Liver (tissue), 9 donors: ENCODE results near the gene CFAP65. TPM values are rescaled to one million over a fixed set of nuclear protein-coding genes. Genes with fewer than 3 reads are reported as not detected.

Experiments
- DNase-seq: peaks from one replicate; pipeline ENCODE4 v3.0.0-alpha.2; 2017; ENCODE audit warnings: low spot score
- H3K27ac ChIP-seq, 2 donors: one replicate each; pipeline ENCODE4 v1.7.0; 2013; ENCODE audit warnings: inconsistent platforms in 2 of 2, low read length in 2 of 2, control low read depth in 1 of 2, low read depth in 1 of 2, mild to moderate bottlenecking in 1 of 2
- H3K27me3 ChIP-seq, 4 donors: one replicate each; pipeline versions ENCODE4 v1.6.1 to v1.7.0; 2013; ENCODE audit warnings: low read length in 3 of 4, inconsistent platforms in 1 of 4, mild to moderate bottlenecking in 1 of 4, moderate library complexity in 1 of 4; ENCODE audit not compliant: control insufficient read depth in 4 of 4, insufficient read depth in 4 of 4
- H3K36me3 ChIP-seq, 4 donors: one replicate each; pipeline versions ENCODE4 v1.6.1 to v1.7.0; 2013; ENCODE audit warnings: low read length in 3 of 4, mild to moderate bottlenecking in 3 of 4, low read depth in 1 of 4, moderate library complexity in 1 of 4; ENCODE audit not compliant: control insufficient read depth in 4 of 4, insufficient read depth in 3 of 4
- H3K4me1 ChIP-seq, 4 donors: one replicate each; pipeline versions ENCODE4 v1.6.1 to v1.7.0; 2013; ENCODE audit warnings: low read length in 3 of 4, mild to moderate bottlenecking in 3 of 4, moderate library complexity in 1 of 4; ENCODE audit not compliant: control insufficient read depth in 4 of 4, insufficient read depth in 4 of 4
- H3K4me3 ChIP-seq, 3 donors: one replicate each; pipeline versions ENCODE4 v1.6.1 to v1.7.0; 2013; ENCODE audit warnings: low read length in 3 of 3, control low read depth in 1 of 3, low read depth in 1 of 3, mild to moderate bottlenecking in 1 of 3
- H3K9ac ChIP-seq, 2 donors: one replicate each; pipeline ENCODE4 v1.7.0; 2013; ENCODE audit warnings: low read length in 2 of 2, mild to moderate bottlenecking in 2 of 2, moderate library complexity in 2 of 2, control low read depth in 1 of 2, low read depth in 1 of 2
- H3K9me3 ChIP-seq, 4 donors: one replicate each; pipeline versions ENCODE4 v1.6.1 to v1.7.0; 2013; ENCODE audit warnings: low read length in 3 of 4; ENCODE audit not compliant: control insufficient read depth in 4 of 4
- EGR1 ChIP-seq, 2 donors: IDR thresholded peaks; 2 replicates each; pipeline ENCODE4 v1.6.1; 2016 to 2018; ENCODE audit warnings: antibody characterized with exemption in 2 of 2, low read depth in 2 of 2
- FOXA1 ChIP-seq: IDR thresholded peaks from 2 replicates; pipeline ENCODE4 v1.6.1; 2016; ENCODE audit warnings: antibody characterized with exemption
- HNF4A ChIP-seq, 2 donors: conservative IDR thresholded peaks; 2 replicates each; pipeline ENCODE4 v1.6.1; 2016; ENCODE audit warnings: antibody characterized with exemption in 2 of 2, mild to moderate bottlenecking in 2 of 2
- HNF4G ChIP-seq: IDR thresholded peaks from 2 replicates; pipeline ENCODE4 v1.6.1; 2016; ENCODE audit warnings: antibody characterized with exemption
- JUND ChIP-seq, 2 donors: IDR thresholded peaks; 2 replicates each; pipeline ENCODE4 v1.6.1; 2016; ENCODE audit warnings: antibody characterized with exemption in 2 of 2
- NR2F2 ChIP-seq: IDR thresholded peaks from 2 replicates; pipeline ENCODE4 v1.6.1; 2016; ENCODE audit warnings: antibody characterized with exemption
- RXRA ChIP-seq, 2 donors: IDR thresholded peaks; 2 replicates each; pipeline ENCODE4 v1.6.1; 2017 to 2018; ENCODE audit warnings: antibody characterized with exemption in 2 of 2, mild to moderate bottlenecking in 1 of 2
- SP1 ChIP-seq: IDR thresholded peaks from 2 replicates; pipeline ENCODE4 v1.6.1; 2018; ENCODE audit warnings: antibody characterized with exemption, mild to moderate bottlenecking
- TAF1 ChIP-seq: conservative IDR thresholded peaks from 2 replicates; pipeline ENCODE4 v1.6.1; 2016; ENCODE audit warnings: antibody characterized with exemption, mild to moderate bottlenecking
- YY1 ChIP-seq: IDR thresholded peaks from 2 replicates; pipeline ENCODE4 v1.6.1; 2016; ENCODE audit warnings: antibody characterized with exemption, mild to moderate bottlenecking
- WGBS: extraction: QIAGEN DNeasy Blood & Tissue Kit; methylation state at CpG from one replicate; pipeline ENCODE4 v1.1.7; 2013; 5-methylcytosine and 5-hydroxymethylcytosine counted together
- polyA plus RNA-seq, 2 donors: library from polyadenylated mRNA; stranded (reverse) in 1 of 2; unstranded in 1 of 2; fragments of 200-250 nt in 1 of 2; fragments of >200 nt in 1 of 2; fragmentation: Nextera tagmentation in 1 of 2; extraction: Ambion mirVana in 1 of 2; gene quantifications; one replicate each; pipeline versions ENCODE4 v1.2.1 to v1.2.3, GENCODE V29; 2013 to 2015
- total RNA-seq, 2 donors: library from RNA; depleted of rRNA; stranded (reverse); fragments of >200 nt; gene quantifications; one replicate each; pipeline ENCODE4 v1.2.3, GENCODE V29; 2014
- TF ChIP-seq, protein P1 (sequence below): IDR thresholded peaks from 2 replicates; pipeline ENCODE4 v1.6.1; 2016; ENCODE audit warnings: antibody characterized with exemption
- TF ChIP-seq, protein P2 (sequence below): IDR thresholded peaks from 2 replicates; pipeline ENCODE4 v1.6.1; 2016; ENCODE audit warnings: antibody characterized with exemption
- TF ChIP-seq, protein P3 (sequence below): IDR thresholded peaks from 2 replicates; pipeline ENCODE4 v1.6.1; 2016; ENCODE audit warnings: antibody characterized with exemption
- TF ChIP-seq, protein P4 (sequence below): IDR thresholded peaks from 2 replicates; pipeline ENCODE4 v1.6.1; 2016; ENCODE audit warnings: antibody characterized with exemption, mild to moderate bottlenecking
- TF ChIP-seq, protein P5 (sequence below): fragments of 150-350 bp; IDR thresholded peaks from 2 replicates; pipeline ENCODE4 v1.5.1; 2017; ENCODE audit warnings: improper control_type of control experiment, low read depth, low read length; ENCODE audit not compliant: missing input control
- donor health status: healthy.
- donor health status: healthy.
- donor health status: healthy.
- donor health status: healthy.
- donor health status: healthy.

CFAP65 gene
- total and polyA plus RNA-seq, 4 donors: not detected

DNA sequence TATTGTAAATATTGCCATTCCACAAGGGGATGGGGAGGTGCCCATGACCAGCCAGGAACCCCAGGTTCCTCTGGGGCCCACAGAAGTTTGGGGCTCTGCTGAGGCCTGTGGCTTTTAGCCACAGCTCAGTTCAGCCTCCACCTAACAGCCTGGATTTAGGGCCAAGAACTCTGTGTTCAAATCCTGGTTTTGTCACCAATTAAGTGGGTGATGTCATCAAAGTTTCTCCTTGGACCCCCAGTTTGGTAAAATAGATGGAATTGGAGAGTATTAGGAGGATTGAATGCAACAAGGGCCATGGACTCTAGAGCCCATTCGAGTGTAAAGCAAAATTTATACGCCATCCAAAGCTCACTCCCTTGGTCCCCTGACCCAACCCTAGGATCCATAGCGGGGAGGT lies 53.2 kb downstream of the CFAP65 start:
- Histone ChIP-seq H3K4me1 (peaks cover 4 to 12% (median 6%) of the 10 kb centered on the region in 4 donors), H3K4me3 (no peak overlapping the region), H3K27ac (no peak overlapping the region), H3K9ac (no peak overlapping the region), H3K9me3 (no peaks in the 10 kb centered on the region), H3K36me3 (no peaks in the 10 kb centered on the region), H3K27me3 (peaks cover 9 to 26% (median 19%) of the 10 kb centered on the region in 4 donors)
- DNase-seq: no peak
- TF ChIP-seq YY1 (no peak), NR2F2 (no peak), JUND (IDR thresholded peaks at IDR 0.05) (no peak), HNF4G (no peak), TAF1 (no peak), FOXA1 (no peak)
- TF ChIP-seq, protein P1, sequence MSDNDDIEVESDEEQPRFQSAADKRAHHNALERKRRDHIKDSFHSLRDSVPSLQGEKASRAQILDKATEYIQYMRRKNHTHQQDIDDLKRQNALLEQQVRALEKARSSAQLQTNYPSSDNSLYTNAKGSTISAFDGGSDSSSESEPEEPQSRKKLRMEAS: no peak
- TF ChIP-seq, protein P2, sequence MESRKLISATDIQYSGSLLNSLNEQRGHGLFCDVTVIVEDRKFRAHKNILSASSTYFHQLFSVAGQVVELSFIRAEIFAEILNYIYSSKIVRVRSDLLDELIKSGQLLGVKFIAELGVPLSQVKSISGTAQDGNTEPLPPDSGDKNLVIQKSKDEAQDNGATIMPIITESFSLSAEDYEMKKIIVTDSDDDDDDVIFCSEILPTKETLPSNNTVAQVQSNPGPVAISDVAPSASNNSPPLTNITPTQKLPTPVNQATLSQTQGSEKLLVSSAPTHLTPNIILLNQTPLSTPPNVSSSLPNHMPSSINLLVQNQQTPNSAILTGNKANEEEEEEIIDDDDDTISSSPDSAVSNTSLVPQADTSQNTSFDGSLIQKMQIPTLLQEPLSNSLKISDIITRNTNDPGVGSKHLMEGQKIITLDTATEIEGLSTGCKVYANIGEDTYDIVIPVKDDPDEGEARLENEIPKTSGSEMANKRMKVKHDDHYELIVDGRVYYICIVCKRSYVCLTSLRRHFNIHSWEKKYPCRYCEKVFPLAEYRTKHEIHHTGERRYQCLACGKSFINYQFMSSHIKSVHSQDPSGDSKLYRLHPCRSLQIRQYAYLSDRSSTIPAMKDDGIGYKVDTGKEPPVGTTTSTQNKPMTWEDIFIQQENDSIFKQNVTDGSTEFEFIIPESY: no peak
- 52% methylated on average over 3 of the region's 3 CpGs for WGBS

DNA sequence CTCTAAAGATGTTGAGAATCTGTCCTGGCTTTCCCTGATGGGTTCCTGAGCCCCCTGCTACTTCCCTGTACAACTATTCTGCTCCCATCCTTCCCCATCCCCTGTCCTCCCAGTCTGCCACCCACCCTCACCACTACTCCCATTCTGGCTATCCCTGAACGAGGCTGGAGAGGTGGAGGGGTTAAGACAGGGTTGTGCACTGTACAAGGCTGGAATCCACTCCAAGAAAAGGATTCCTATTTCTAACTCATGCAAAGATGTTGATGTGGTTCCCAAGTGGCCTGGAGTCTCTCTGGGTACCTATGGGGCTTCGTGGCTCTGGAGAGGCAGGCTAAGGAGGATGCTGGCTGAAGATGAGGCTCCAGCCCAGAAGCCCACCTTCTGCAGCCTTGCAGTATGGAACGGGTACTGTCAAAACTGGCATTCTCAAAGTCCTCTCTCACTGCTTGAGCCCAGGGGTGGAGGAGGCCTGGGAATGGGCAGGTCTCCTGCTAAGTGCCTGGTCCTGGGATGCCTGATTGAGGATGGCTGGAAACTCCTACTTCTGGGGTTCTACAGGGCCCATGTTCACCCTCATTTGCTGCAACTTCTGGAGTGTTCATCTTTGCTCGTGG lies 55.1 kb downstream of the CFAP65 start:
- no peak for DNase-seq
- H3K27ac ChIP-seq: no peak overlapping the region
- TF ChIP-seq SP1 (no peak), JUND (IDR thresholded peaks at IDR 0.05) (no peak), TAF1 (no peak), EGR1 (IDR thresholded peaks at IDR 0.05; ENCODE audit: low read depth in 2 of 2) (no peak), NR2F2 (no peak), HNF4A (conservative IDR thresholded peaks at IDR 0.05) (no peak)
- TF ChIP-seq, protein P3, sequence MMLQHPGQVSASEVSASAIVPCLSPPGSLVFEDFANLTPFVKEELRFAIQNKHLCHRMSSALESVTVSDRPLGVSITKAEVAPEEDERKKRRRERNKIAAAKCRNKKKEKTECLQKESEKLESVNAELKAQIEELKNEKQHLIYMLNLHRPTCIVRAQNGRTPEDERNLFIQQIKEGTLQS: no peak
- H3K9ac ChIP-seq: no peak overlapping the region
- 48% methylated on average over 4 of the region's 4 CpGs for WGBS
- H3K36me3 ChIP-seq: no peaks in the 10 kb centered on the region
- peaks cover 5 to 19% (median 11%) of the 10 kb centered on the region in 4 donors for H3K4me1 ChIP-seq
- H3K9me3 ChIP-seq: no peaks in the 10 kb centered on the region
- H3K27me3 ChIP-seq: peaks cover 11 to 35% (median 22%) of the 10 kb centered on the region in 4 donors
- H3K4me3 ChIP-seq: no peak overlapping the region

DNA sequence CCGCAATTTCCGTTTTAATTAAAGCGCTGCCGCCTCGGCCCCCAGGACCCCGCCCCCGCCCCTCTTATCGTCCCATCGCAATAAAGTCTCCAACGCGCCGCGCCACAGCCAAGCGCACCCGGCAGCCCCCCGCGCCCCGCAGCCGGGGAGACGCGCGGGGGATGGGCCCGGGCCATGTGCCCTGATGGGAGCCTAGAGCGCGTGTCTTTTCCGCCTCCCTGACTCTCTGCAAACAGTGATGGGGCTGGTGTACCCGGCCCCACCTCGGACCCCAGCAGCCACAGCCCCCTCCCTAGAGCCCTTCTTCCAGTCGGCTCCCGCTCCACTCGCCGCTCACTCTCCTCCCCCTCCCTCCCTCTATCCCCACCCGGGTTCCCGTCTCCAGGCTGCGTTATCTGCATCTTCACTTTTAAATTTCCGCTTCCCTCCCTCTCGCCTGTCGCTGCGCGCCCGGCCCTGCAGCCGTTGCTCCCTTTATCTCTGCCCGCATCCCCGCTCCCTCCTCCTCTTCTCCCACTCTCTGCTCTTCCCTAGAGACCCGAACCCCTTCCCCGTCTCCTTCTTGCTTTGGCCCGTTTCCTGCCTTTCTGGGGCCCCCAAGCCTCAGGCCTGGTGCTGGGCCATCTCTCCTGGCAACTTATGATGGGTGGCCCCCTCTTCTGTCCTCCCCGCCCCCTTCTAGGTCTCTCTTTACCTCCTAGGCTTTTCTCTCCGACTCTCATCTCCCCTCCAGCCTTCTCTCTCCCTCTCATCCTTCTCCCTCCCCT lies 55.8 kb downstream of the CFAP65 start:
- peaks cover 5 to 24% (median 13%) of the 10 kb centered on the region in 4 donors for H3K4me1 ChIP-seq
- H3K27ac ChIP-seq: no peak overlapping the region
- DNase-seq: no peak
- peaks cover 7 to 35% (median 21%) of the 10 kb centered on the region in 4 donors for H3K27me3 ChIP-seq
- H3K9me3 ChIP-seq: no peaks in the 10 kb centered on the region
- no peaks in the 10 kb centered on the region for H3K36me3 ChIP-seq
- H3K4me3 ChIP-seq: no peak overlapping the region
- no peak overlapping the region for H3K9ac ChIP-seq
- 7% methylated on average over 49 of the region's 49 CpGs for WGBS
- TF ChIP-seq YY1 (no peak), EGR1 (IDR thresholded peaks at IDR 0.05; ENCODE audit: low read depth in 2 of 2) (no peak), RXRA (IDR thresholded peaks at IDR 0.05) (no peak), HNF4A (conservative IDR thresholded peaks at IDR 0.05) (no peak), HNF4G (no peak), SP1 (no peak)
- TF ChIP-seq, protein P1: no peak
- TF ChIP-seq, protein P4, sequence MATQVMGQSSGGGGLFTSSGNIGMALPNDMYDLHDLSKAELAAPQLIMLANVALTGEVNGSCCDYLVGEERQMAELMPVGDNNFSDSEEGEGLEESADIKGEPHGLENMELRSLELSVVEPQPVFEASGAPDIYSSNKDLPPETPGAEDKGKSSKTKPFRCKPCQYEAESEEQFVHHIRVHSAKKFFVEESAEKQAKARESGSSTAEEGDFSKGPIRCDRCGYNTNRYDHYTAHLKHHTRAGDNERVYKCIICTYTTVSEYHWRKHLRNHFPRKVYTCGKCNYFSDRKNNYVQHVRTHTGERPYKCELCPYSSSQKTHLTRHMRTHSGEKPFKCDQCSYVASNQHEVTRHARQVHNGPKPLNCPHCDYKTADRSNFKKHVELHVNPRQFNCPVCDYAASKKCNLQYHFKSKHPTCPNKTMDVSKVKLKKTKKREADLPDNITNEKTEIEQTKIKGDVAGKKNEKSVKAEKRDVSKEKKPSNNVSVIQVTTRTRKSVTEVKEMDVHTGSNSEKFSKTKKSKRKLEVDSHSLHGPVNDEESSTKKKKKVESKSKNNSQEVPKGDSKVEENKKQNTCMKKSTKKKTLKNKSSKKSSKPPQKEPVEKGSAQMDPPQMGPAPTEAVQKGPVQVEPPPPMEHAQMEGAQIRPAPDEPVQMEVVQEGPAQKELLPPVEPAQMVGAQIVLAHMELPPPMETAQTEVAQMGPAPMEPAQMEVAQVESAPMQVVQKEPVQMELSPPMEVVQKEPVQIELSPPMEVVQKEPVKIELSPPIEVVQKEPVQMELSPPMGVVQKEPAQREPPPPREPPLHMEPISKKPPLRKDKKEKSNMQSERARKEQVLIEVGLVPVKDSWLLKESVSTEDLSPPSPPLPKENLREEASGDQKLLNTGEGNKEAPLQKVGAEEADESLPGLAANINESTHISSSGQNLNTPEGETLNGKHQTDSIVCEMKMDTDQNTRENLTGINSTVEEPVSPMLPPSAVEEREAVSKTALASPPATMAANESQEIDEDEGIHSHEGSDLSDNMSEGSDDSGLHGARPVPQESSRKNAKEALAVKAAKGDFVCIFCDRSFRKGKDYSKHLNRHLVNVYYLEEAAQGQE: no peak
- TF ChIP-seq, protein P2: no peak
- TF ChIP-seq, protein P5, sequence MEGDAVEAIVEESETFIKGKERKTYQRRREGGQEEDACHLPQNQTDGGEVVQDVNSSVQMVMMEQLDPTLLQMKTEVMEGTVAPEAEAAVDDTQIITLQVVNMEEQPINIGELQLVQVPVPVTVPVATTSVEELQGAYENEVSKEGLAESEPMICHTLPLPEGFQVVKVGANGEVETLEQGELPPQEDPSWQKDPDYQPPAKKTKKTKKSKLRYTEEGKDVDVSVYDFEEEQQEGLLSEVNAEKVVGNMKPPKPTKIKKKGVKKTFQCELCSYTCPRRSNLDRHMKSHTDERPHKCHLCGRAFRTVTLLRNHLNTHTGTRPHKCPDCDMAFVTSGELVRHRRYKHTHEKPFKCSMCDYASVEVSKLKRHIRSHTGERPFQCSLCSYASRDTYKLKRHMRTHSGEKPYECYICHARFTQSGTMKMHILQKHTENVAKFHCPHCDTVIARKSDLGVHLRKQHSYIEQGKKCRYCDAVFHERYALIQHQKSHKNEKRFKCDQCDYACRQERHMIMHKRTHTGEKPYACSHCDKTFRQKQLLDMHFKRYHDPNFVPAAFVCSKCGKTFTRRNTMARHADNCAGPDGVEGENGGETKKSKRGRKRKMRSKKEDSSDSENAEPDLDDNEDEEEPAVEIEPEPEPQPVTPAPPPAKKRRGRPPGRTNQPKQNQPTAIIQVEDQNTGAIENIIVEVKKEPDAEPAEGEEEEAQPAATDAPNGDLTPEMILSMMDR: no peak
